H1 (cell line): ENCODE measurements around the gene ZBTB45. TPM values are rescaled to one million over a fixed set of nuclear protein-coding genes. Genes with fewer than 3 reads are reported as not detected.
"Not testable (repeated sequence)": the region's sequence is repeated elsewhere in the genome, so short reads cannot be mapped to it uniquely, and the experiment has no call there.

ENCODE experiments used
- CTCF ChIA-PET: fragments of 300-600 bp; sonication (Branson Sonifier 250); formaldehyde crosslinking; loops from one replicate; lab custom pipeline; 2021; ENCODE audit not compliant: partially characterized antibody; lab: Charles Lee
- POLR2A ChIA-PET: fragments of 300-600 bp; sonication (Branson Sonifier 250); formaldehyde crosslinking; loops from one replicate; lab custom pipeline; 2021; ENCODE audit warnings: inconsistent platforms; ENCODE audit not compliant: partially characterized antibody; lab: Charles Lee
- DNase-seq, 2 experiments: peaks; one replicate each; pipeline versions ENCODE4 v3.0.0 to v3.0.0-alpha.2; 2010 to 2022; ENCODE audit warnings: low spot score in 2 of 2, low read depth in 1 of 2, mixed read lengths in 1 of 2
- FAIRE-seq: peaks from 2 replicates; lab custom pipeline; 2011; peaks lifted over from hg19 to GRCh38; lab: Jason Lieb, UNC
- H2AFZ ChIP-seq: 2 replicates; pipeline ENCODE4 v1.8.1; 2012; ENCODE audit warnings: low read length, inconsistent platforms
- H2AK5ac ChIP-seq: 2 replicates; pipeline ENCODE4 v1.6.1; 2013; ENCODE audit warnings: low read depth, low read length
- H2BK120ac ChIP-seq: replicated peaks from 2 replicates; pipeline ENCODE3; 2013; ENCODE audit warnings: low read depth, low read length, inconsistent platforms
- H2BK12ac ChIP-seq: 2 replicates; pipeline ENCODE4 v1.6.1; 2013; ENCODE audit warnings: low read depth, low read length
- H2BK15ac ChIP-seq: 2 replicates; pipeline ENCODE4 v1.6.1; 2013; ENCODE audit warnings: low read length
- H2BK20ac ChIP-seq: 2 replicates; pipeline ENCODE4 v1.6.1; 2013; ENCODE audit warnings: low read length
- H2BK5ac ChIP-seq: 2 replicates; pipeline ENCODE4 v1.6.1; 2013; ENCODE audit warnings: low read depth, low read length
- H3K14ac ChIP-seq: 2 replicates; pipeline ENCODE4 v1.6.1; 2013; ENCODE audit warnings: inconsistent platforms; ENCODE audit not compliant: insufficient read length
- H3K18ac ChIP-seq: 2 replicates; pipeline ENCODE4 v1.6.1; 2013; ENCODE audit warnings: low read length; ENCODE audit errors: extremely low read depth
- H3K23ac ChIP-seq: 2 replicates; pipeline ENCODE4 v1.6.1; 2013; ENCODE audit warnings: inconsistent platforms; ENCODE audit not compliant: insufficient read length
- H3K23me2 ChIP-seq: 2 replicates; pipeline ENCODE4 v1.6.1; 2013; ENCODE audit warnings: low read depth, low read length
- H3K27ac ChIP-seq: 2 replicates; pipeline ENCODE4 v1.6.1; 2011; ENCODE audit warnings: low read depth, low read length, inconsistent platforms
- H3K27me3 ChIP-seq, 4 experiments: replicated peaks in 1 of 4; 1 replicate in 1 of 4; 2 replicates in 3 of 4; pipeline versions ENCODE4 v1.6.1 to v1.8.1; 2011 to 2013; ENCODE audit warnings: low read length in 3 of 4, mild to moderate bottlenecking in 3 of 4, inconsistent platforms in 2 of 4, mixed read lengths in 2 of 4, moderate library complexity in 1 of 4; ENCODE audit not compliant: control insufficient read depth in 3 of 4, insufficient read depth in 3 of 4; ENCODE audit errors: extremely low read depth in 1 of 4
- H3K36me3 ChIP-seq, 4 experiments: 2 replicates each; pipeline versions ENCODE4 v1.6.1 to v1.8.1; 2011 to 2013; ENCODE audit warnings: mild to moderate bottlenecking in 4 of 4, low read length in 3 of 4, moderate library complexity in 2 of 4, control low read depth in 1 of 4, inconsistent platforms in 1 of 4; ENCODE audit not compliant: insufficient read depth in 4 of 4, control insufficient read depth in 2 of 4
- H3K4ac ChIP-seq: replicated peaks from 2 replicates; pipeline ENCODE3; 2013; ENCODE audit warnings: low read length, low read depth, mixed read lengths, inconsistent platforms; ENCODE audit not compliant: insufficient read length
- H3K4me1 ChIP-seq, 4 experiments: replicated peaks in 1 of 4; 1 replicate in 1 of 4; 2 replicates in 3 of 4; pipeline versions ENCODE4 v1.6.1 to v1.8.1; 2011 to 2013; ENCODE audit warnings: low read length in 3 of 4, inconsistent platforms in 2 of 4, mixed read lengths in 1 of 4; ENCODE audit not compliant: insufficient read depth in 4 of 4, control insufficient read depth in 3 of 4
- H3K4me2 ChIP-seq, 2 experiments: 2 replicates each; pipeline versions ENCODE4 v1.6.1 to v1.8.1; 2011 to 2013; ENCODE audit warnings: low read depth in 2 of 2, low read length in 2 of 2, control low read depth in 1 of 2, inconsistent platforms in 1 of 2, mild to moderate bottlenecking in 1 of 2; ENCODE audit not compliant: insufficient read depth in 1 of 2
- H3K4me3 ChIP-seq, 4 experiments: fragments of 200-600, 300-600 bp in 1 of 4; sonication (generic), shearing (Covaris generic), sonication (Bioruptor Twin) in 1 of 4; 2 replicates each; pipeline versions ENCODE4 v1.5.1 to v1.8.1; 2011 to 2016; ENCODE audit warnings: low read length in 4 of 4, low read depth in 3 of 4, control low read depth in 2 of 4, inconsistent platforms in 2 of 4, mild to moderate bottlenecking in 2 of 4, mixed read lengths in 1 of 4, moderate library complexity in 1 of 4; ENCODE audit not compliant: insufficient read depth in 2 of 4; ENCODE audit errors: extremely low read depth in 1 of 4
- H3K56ac ChIP-seq: replicated peaks from 2 replicates; pipeline ENCODE3; 2013; ENCODE audit warnings: low read depth, mild to moderate bottlenecking, mixed read lengths, low read length, inconsistent platforms; ENCODE audit not compliant: insufficient read length
- H3K79me1 ChIP-seq: 2 replicates; pipeline ENCODE4 v1.6.1; 2013; ENCODE audit warnings: low read depth, low read length, control low read depth
- H3K79me2 ChIP-seq, 2 experiments: 2 replicates each; pipeline versions ENCODE4 v1.6.1 to v1.8.1; 2012 to 2013; ENCODE audit warnings: low read length in 2 of 2, mild to moderate bottlenecking in 2 of 2, inconsistent platforms in 1 of 2; ENCODE audit not compliant: insufficient read depth in 2 of 2, control insufficient read depth in 1 of 2
- H3K9ac ChIP-seq, 4 experiments: replicated peaks in 1 of 4; 1 replicate in 1 of 4; 2 replicates in 3 of 4; pipeline versions ENCODE4 v1.6.1 to v1.8.1; 2011 to 2013; ENCODE audit warnings: low read depth in 3 of 4, low read length in 3 of 4, control low read depth in 2 of 4, mild to moderate bottlenecking in 2 of 4, moderate library complexity in 2 of 4, inconsistent platforms in 1 of 4; ENCODE audit errors: extremely low read depth in 1 of 4
- H3K9me3 ChIP-seq, 2 experiments: 2 replicates each; pipeline versions ENCODE4 v1.6.1 to v1.8.1; 2012 to 2013; ENCODE audit warnings: mild to moderate bottlenecking in 2 of 2, moderate library complexity in 2 of 2, control low read depth in 1 of 2, inconsistent platforms in 1 of 2, low read depth in 1 of 2, low read length in 1 of 2, mixed read lengths in 1 of 2; ENCODE audit not compliant: insufficient read depth in 2 of 2
- H4K20me1 ChIP-seq, 2 experiments: replicated peaks in 1 of 2; 2 replicates each; pipeline versions ENCODE3 to v1.8.1; 2011 to 2013; ENCODE audit warnings: inconsistent platforms in 2 of 2, low read length in 2 of 2, mild to moderate bottlenecking in 1 of 2; ENCODE audit not compliant: insufficient read depth in 2 of 2, control insufficient read depth in 1 of 2
- H4K5ac ChIP-seq: 2 replicates; pipeline ENCODE4 v1.6.1; 2013; ENCODE audit warnings: low read length, low read depth, mixed read lengths, inconsistent platforms; ENCODE audit not compliant: insufficient read length
- H4K8ac ChIP-seq: 2 replicates; pipeline ENCODE4 v1.8.0; 2013; ENCODE audit warnings: mild to moderate bottlenecking, moderate library complexity, low read length, inconsistent platforms; ENCODE audit not compliant: insufficient read depth; ENCODE audit errors: extremely low read depth
- H4K91ac ChIP-seq: replicated peaks from 2 replicates; pipeline ENCODE3; 2013; ENCODE audit warnings: low read length, mixed read lengths, inconsistent platforms; ENCODE audit not compliant: insufficient read length
- WGBS, 2 experiments: shearing (Covaris generic) in 1 of 2; methylation state at CpG; one replicate each; pipeline versions ENCODE4 v1.1.6 to v1.1.7; 2013 to 2015; ENCODE audit warnings: low lambda C conversion rate in 2 of 2, mixed read lengths in 2 of 2, inconsistent platforms in 1 of 2, low coverage in 1 of 2, missing lambda C conversion rate in 1 of 2; ENCODE audit not compliant: insufficient replicate concordance in 2 of 2, insufficient coverage in 1 of 2, insufficient read length in 1 of 2; ENCODE audit errors: extremely low coverage in 1 of 2, missing lambda C conversion rate in 1 of 2; 5-methylcytosine and 5-hydroxymethylcytosine counted together
- polyA plus RNA-seq, 7 experiments: library from polyadenylated mRNA; depleted of rRNA in 3 of 7; stranded (reverse) in 5 of 7; unstranded in 2 of 7; fragments of >200 nt in 5 of 7; fragments of 200-250 nt in 2 of 7; gene quantifications; 1 replicate in 5 of 7; 2 replicates in 1 of 7; 4 replicates in 1 of 7; pipeline versions ENCODE4 v1.2.1 to v1.2.3, GENCODE V29; 2011 to 2013; ENCODE audit warnings: missing spikeins in 2 of 7, mixed read lengths in 2 of 7
- total RNA-seq: library from RNA; stranded (reverse); fragmentation: NEBNext Ultra II Directional; extraction: Animal tissue kit (Norgen Biotek cat#: 25700); gene quantifications from 2 replicates; pipeline ENCODE4 v1.2.1, GENCODE V29; 2021

Gene ZBTB45
- total and polyA plus RNA-seq, 2 of the 8 experiments (the other 6 are each of a cell fraction or from before 2014, with no cell fraction given): 16.9 to 17.2 TPM

DNA sequence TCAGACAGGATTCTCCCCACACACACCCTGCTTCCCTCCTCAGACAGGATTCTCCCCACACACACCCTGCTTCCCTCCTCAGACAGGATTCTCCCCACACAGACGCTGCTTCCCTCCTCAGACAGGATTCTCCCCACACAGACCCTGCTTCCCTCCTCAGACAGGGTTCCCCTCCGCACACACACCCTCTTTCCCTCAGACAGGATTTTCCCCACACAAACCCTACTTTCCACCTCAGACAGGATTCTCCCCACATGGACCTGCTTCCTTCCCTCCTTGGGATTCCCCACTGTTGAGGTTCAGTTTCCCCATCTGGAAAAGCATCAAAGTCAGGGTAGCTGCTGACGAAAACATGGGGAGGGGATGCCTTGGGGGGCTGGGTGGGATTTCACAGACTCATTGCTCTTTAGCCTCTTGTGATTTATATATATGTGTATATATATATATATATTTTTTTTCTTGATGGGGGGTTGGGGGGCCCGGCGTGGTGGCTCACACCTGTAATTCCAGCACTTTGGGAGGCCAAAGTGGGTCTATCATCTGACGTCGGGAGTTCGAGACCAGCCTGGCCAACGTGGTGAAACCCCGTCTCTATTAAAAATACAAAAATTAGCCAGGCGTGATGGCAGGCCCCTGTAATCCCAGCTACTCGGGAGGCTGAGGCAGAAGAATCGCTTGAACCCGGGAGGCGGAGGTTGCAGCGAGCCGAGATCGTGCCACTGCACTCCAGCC lies 23.2 kb upstream of the ZBTB45 start:
- H3K23me2 ChIP-seq: peaks cover 16% of the 10 kb centered on the region
- peak overlapping the region in 1 of 4 experiments; percentile 100; a peak in 3 of 8 replicates for H3K4me3 ChIP-seq
- FAIRE-seq, H2BK15ac ChIP-seq, H2BK120ac ChIP-seq, H4K5ac ChIP-seq, H3K9ac ChIP-seq, H3K18ac ChIP-seq, H2AFZ ChIP-seq, H3K27ac ChIP-seq, H4K8ac ChIP-seq, H2BK20ac ChIP-seq, H2AK5ac ChIP-seq, H3K23ac ChIP-seq, H3K9me3 ChIP-seq, H3K79me1 ChIP-seq, H3K56ac ChIP-seq, H3K4ac ChIP-seq, H2BK5ac ChIP-seq, H2BK12ac ChIP-seq, H4K91ac ChIP-seq, DNase-seq, H3K14ac ChIP-seq: not testable (repeated sequence)
- peaks cover 28 to 32% of the 10 kb centered on the region in 2 experiments for H3K79me2 ChIP-seq
- POLR2A ChIA-PET: interaction anchor here (0.9 to 13.8 kb wide), 7 partner anchors 10 to 258 kb away, joined by 3 to 650 read pairs (median 32); partner anchors contain the start of genes CHMP2A, MZF1, SLC27A5 and UBE2M
- H3K36me3 ChIP-seq: peaks cover 9 to 27% (median 18%) of the 10 kb centered on the region in 4 experiments
- peaks cover 3 to 13% (median 6%) of the 10 kb centered on the region in 4 experiments; a peak in 6 of 7 replicates for H3K4me1 ChIP-seq
- H4K20me1 ChIP-seq: peaks cover 28 to 29% of the 10 kb centered on the region in 2 experiments
- 78% methylated on average over 18 of the region's 18 CpGs; no CpG with 5 or more reads in 1 of the 2 experiments for WGBS, 2 experiments
- H3K27me3 ChIP-seq: peaks cover 0 to 24% (median 10%) of the 10 kb centered on the region in 4 experiments; a peak in 5 of 7 replicates
- peak overlapping the region; percentile 55 to 90; a peak in 3 of 4 replicates for H3K4me2 ChIP-seq
- CTCF ChIA-PET: interaction anchor here (1.3 to 3.6 kb wide), 3 partner anchors 24 to 38 kb away, joined by 3 to 21 read pairs (median 7); partner anchors contain the start of gene ZBTB45
